ENCODE results near the gene CCNL1. TPM values are rescaled to one million over a fixed set of nuclear protein-coding genes. Genes with fewer than 3 reads are reported as not detected.

Gene CCNL1
- total RNA-seq, 1 donor = 194 TPM

- no peak for TF ChIP-seq CTCF (IDR thresholded peaks at IDR 0.05; ENCODE audit: extremely low read depth, low read depth, low read length)
- peaks cover 62% of the 10 kb centered on the region for H3K79me2 ChIP-seq (ENCODE audit: insufficient read depth, low read length)
- H4K20me1 ChIP-seq (ENCODE audit: insufficient read depth, low read length) = peaks cover 52% of the 10 kb centered on the region
- peak overlapping the region; percentile 73 for H3K4me3 ChIP-seq (ENCODE audit: insufficient read depth, low read length)
- H3K36me3 ChIP-seq (ENCODE audit: insufficient read depth, low read length) = peaks cover 50% of the 10 kb centered on the region
- DNase-seq (ENCODE audit: insufficient read length, low spot score, missing footprints) = peak; percentile 48
- peak overlapping the region; percentile 97 for H3K4me2 ChIP-seq (ENCODE audit: insufficient read depth, low read length)
- H3K27ac ChIP-seq (ENCODE audit: low read depth, low read length) = peak overlapping the region; percentile 100
- H3K4me1 ChIP-seq (ENCODE audit: insufficient read depth, low read length) = peaks cover 42% of the 10 kb centered on the region
- no peak overlapping the region for H2AFZ ChIP-seq (ENCODE audit: low read length)
- no peaks in the 10 kb centered on the region for H3K27me3 ChIP-seq (ENCODE audit: insufficient read depth, low read length)
- H3K9me3 ChIP-seq (ENCODE audit: low read depth, low read length) = no peaks in the 10 kb centered on the region
Observed at GRCh38 chr3:157159037-157159761, 748 bp downstream of the CCNL1 start.

GRCh38 chr3:157157836-157158235 is 2.1 kb downstream of the CCNL1 start:
- peaks cover 45% of the 10 kb centered on the region for H3K4me1 ChIP-seq (ENCODE audit: insufficient read depth, low read length)
- H3K9me3 ChIP-seq (ENCODE audit: low read depth, low read length) = no peaks in the 10 kb centered on the region
- no peaks in the 10 kb centered on the region for H3K27me3 ChIP-seq (ENCODE audit: insufficient read depth, low read length)
- peak overlapping the region; percentile 81 for H3K4me2 ChIP-seq (ENCODE audit: insufficient read depth, low read length)
- TF ChIP-seq CTCF (IDR thresholded peaks at IDR 0.05; ENCODE audit: extremely low read depth, low read depth, low read length) = no peak
- H3K27ac ChIP-seq (ENCODE audit: low read depth, low read length) = peak overlapping the region; percentile 100
- DNase-seq (ENCODE audit: insufficient read length, low spot score, missing footprints) = no peak
- H3K36me3 ChIP-seq (ENCODE audit: insufficient read depth, low read length) = peaks cover 64% of the 10 kb centered on the region
- H3K79me2 ChIP-seq (ENCODE audit: insufficient read depth, low read length) = peaks cover 75% of the 10 kb centered on the region
- peak overlapping the region; percentile 73 for H3K4me3 ChIP-seq (ENCODE audit: insufficient read depth, low read length)
- H4K20me1 ChIP-seq (ENCODE audit: insufficient read depth, low read length) = peaks cover 61% of the 10 kb centered on the region
- H2AFZ ChIP-seq (ENCODE audit: low read length) = no peak overlapping the region

- TF ChIP-seq CTCF (IDR thresholded peaks at IDR 0.05; ENCODE audit: extremely low read depth, low read depth, low read length) = no peak
- H4K20me1 ChIP-seq (ENCODE audit: insufficient read depth, low read length) = peaks cover 64% of the 10 kb centered on the region
Observed at GRCh38 chr3:157156837-157157635, 2.9 kb downstream of the CCNL1 start.

GRCh38 chr3:157155591-157155990 is 4.4 kb downstream of the CCNL1 start:
- no peak overlapping the region for H2AFZ ChIP-seq (ENCODE audit: low read length)
- peaks cover 86% of the 10 kb centered on the region for H3K36me3 ChIP-seq (ENCODE audit: insufficient read depth, low read length)
- peaks cover 76% of the 10 kb centered on the region for H4K20me1 ChIP-seq (ENCODE audit: insufficient read depth, low read length)
- no peak overlapping the region for H3K27ac ChIP-seq (ENCODE audit: low read depth, low read length)
- H3K4me3 ChIP-seq (ENCODE audit: insufficient read depth, low read length) = peak overlapping the region; percentile 73
- no peak for TF ChIP-seq CTCF (IDR thresholded peaks at IDR 0.05; ENCODE audit: extremely low read depth, low read depth, low read length)
- no peaks in the 10 kb centered on the region for H3K27me3 ChIP-seq (ENCODE audit: insufficient read depth, low read length)
- H3K4me1 ChIP-seq (ENCODE audit: insufficient read depth, low read length) = peaks cover 38% of the 10 kb centered on the region
- no peaks in the 10 kb centered on the region for H3K9me3 ChIP-seq (ENCODE audit: low read depth, low read length)
- H3K79me2 ChIP-seq (ENCODE audit: insufficient read depth, low read length) = peaks cover 86% of the 10 kb centered on the region
- no peak for DNase-seq (ENCODE audit: insufficient read length, low spot score, missing footprints)
- H3K4me2 ChIP-seq (ENCODE audit: insufficient read depth, low read length) = peak overlapping the region; percentile 81

More at GRCh38 chr3:157156837-157157635, 2.9 kb downstream of the CCNL1 start:
- H3K79me2 ChIP-seq (ENCODE audit: insufficient read depth, low read length) = peaks cover 82% of the 10 kb centered on the region
- no peaks in the 10 kb centered on the region for H3K27me3 ChIP-seq (ENCODE audit: insufficient read depth, low read length)
- H3K27ac ChIP-seq (ENCODE audit: low read depth, low read length) = peak overlapping the region; percentile 100
- peak overlapping the region; percentile 81 for H3K4me2 ChIP-seq (ENCODE audit: insufficient read depth, low read length)
- DNase-seq (ENCODE audit: insufficient read length, low spot score, missing footprints) = no peak
- peaks cover 45% of the 10 kb centered on the region for H3K4me1 ChIP-seq (ENCODE audit: insufficient read depth, low read length)
- peak overlapping the region; percentile 73 for H3K4me3 ChIP-seq (ENCODE audit: insufficient read depth, low read length)
- no peak overlapping the region for H2AFZ ChIP-seq (ENCODE audit: low read length)
- H3K9me3 ChIP-seq (ENCODE audit: low read depth, low read length) = no peaks in the 10 kb centered on the region
- H3K36me3 ChIP-seq (ENCODE audit: insufficient read depth, low read length) = peaks cover 72% of the 10 kb centered on the region
